ENCODE results near the gene CECR2. TPM values are rescaled to one million over a fixed set of nuclear protein-coding genes. Genes with fewer than 3 reads are reported as not detected.

CECR2 gene
- not detected in 2 replicates for total RNA-seq (2014; rRNA removed; shearing (Covaris generic))

DNA sequence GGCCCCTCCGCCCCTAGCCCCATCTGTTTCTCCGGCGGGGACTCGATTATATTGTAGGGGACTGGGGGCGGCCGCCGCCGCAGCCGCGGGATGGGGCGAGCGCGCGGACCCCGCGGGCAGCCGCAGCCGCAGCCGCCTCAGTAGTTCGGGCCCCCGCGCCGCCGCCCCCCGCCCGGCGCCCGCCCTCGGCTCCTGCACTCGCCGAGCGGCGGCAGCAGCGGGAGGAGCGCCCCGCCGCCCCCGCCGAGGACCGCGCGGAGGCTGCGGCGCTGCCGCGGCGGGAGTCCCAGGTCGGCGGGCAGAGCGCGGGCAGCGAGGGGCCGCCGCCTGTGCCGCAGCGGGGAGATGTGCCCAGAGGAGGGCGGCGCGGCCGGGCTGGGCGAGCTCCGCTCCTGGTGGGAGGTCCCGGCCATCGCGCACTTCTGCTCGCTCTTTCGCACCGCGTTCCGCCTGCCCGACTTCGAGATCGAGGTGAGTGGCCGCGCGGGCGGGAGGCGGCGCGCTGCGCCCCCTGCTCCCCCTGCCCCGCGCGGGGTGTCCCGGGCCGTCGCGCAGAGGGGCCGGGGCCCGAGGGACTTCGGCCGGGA lies at the start of gene CECR2:
TSS of gene CECR2 (plus strand) at position 22 of the 587 bp plus-strand sequence. CDS start at position 346, 324 bp downstream.
- Histone ChIP-seq H3K4me3 (no peak within 1 kb of the TSS), H3K4me1 (replicated peaks) (peaks cover 3% of the 10 kb centered on the region; the same call in 1 of the 2 replicates), H3K36me3 (no peaks in the 10 kb centered on the region), H3K27me3 (replicated peaks) (peaks cover 80% of the 10 kb centered on the region), H3K9me3 (replicated peaks) (no peaks in the 10 kb centered on the region), H3K27ac (no peak within 1 kb of the TSS)
- DNase-seq (ENCODE audit: low read depth in 1 of 2, low spot score in 2 of 2): no peak

DNA sequence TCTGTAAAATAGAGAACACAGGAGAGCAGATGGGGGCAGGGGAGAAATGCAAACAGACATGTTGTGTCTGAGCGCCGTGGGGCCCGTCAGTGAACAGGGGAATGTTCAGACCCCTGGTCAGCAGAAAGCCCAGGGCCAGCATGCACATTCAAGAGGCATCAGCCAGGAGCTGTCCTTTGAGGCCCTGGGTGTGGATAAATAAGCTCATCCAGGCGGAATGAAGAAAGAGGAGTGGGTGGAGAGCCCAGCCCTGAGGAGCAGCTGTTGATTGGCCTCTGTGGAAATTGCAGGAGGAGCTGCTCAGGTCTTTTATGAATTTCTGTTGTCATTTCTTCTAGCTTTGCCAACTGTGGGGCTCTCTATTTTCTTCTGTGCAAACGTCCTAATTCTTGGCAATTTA lies 49.7 kb upstream of the CECR2 start:
- Histone ChIP-seq H3K27me3 (replicated peaks) (no peaks in the 10 kb centered on the region; the same call in 1 of the 2 replicates), H3K27ac (no peak overlapping the region), H3K4me3 (no peak overlapping the region), H3K4me1 (replicated peaks) (no peaks in the 10 kb centered on the region), H3K36me3 (no peaks in the 10 kb centered on the region), H3K9me3 (replicated peaks) (no peaks in the 10 kb centered on the region)
- DNase-seq (ENCODE audit: low read depth in 1 of 2, low spot score in 2 of 2): no peak

DNA sequence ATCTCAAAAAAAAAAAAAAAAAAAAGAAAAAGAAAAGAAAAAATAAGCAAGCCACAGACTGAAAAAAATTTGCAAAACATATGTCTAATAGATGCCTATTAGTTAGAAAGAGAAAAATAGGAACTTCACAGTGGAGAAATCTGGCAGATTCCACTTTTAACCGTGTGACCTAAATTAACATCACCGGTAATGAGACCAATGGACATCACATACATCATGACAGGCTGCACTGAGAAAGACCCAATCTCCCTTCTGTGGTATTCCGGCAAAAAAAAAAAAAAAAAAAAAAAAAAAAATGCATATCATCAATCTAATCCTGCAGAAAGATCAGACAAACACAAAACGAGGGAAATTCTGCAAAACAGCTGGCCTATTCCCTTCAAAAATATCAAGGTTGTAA lies 46.7 kb upstream of the CECR2 start:
- Histone ChIP-seq H3K4me1 (replicated peaks) (no peaks in the 10 kb centered on the region), H3K27me3 (replicated peaks) (peaks cover 3% of the 10 kb centered on the region; the same call in 1 of the 2 replicates), H3K36me3 (no peaks in the 10 kb centered on the region), H3K27ac (no peak overlapping the region), H3K9me3 (replicated peaks) (no peaks in the 10 kb centered on the region), H3K4me3 (no peak overlapping the region)
- no peak for DNase-seq (ENCODE audit: low read depth in 1 of 2, low spot score in 2 of 2)

DNA sequence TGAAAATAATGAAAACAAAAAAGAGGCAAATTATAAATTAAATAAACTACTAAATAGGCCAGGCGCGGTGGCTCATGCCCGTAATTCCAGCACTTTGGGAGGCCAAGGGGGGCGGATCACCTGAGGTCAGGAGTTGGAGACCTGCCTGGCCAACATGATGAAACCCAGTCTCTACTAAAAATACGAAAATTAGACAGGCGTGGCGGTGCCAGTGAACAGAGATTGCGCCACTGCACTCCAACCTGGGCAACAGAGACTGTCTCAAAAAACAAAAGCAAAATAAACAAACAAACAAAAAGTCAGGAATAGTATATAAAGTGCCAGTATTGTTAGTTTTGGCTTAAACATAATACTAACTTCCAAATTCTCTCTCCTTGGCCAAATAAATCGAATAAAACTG lies 37.6 kb upstream of the CECR2 start:
- Histone ChIP-seq H3K27me3 (replicated peaks) (peaks cover 8% of the 10 kb centered on the region; the same call in 1 of the 2 replicates), H3K4me3 (no peak overlapping the region), H3K4me1 (replicated peaks) (no peaks in the 10 kb centered on the region), H3K9me3 (replicated peaks) (no peaks in the 10 kb centered on the region), H3K27ac (no peak overlapping the region), H3K36me3 (no peaks in the 10 kb centered on the region)
- DNase-seq (ENCODE audit: low read depth in 1 of 2, low spot score in 2 of 2): no peak

DNA sequence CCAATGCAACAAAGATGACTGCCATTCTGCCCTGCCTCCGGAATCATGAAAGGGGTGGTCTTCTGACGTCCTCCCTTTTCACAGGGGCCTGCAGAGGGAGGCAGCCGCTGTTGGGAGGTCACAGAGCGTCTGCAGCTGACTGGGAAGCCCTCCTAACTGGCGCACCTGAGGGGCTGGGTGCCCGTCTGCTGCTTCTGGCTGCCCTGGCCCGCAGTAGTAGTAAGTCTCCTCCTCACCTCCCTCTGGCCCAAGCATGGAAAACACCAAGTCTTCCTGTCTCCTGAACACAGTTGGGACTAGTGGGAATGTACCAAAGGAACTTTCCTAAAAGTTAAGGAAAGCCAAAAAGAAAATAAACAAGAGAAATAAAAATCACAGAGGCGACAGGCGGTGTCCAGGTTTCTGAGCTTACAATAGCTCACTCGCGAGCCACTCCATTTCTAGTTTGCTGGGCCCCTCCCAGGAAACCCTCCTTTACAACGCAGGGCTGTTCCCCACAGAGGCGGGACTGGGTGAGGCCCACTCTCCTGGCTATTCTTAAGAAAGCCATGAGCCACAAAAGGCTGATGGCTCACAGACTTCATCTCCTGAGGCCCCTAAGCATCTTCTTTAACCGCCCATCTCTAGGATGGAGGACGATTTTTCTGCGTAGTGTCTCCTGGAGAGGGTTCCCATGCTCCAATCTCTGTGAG lies 37.0 kb upstream of the CECR2 start:
- H3K9me3 ChIP-seq (replicated peaks): no peaks in the 10 kb centered on the region
- H3K36me3 ChIP-seq: no peaks in the 10 kb centered on the region
- H3K4me3 ChIP-seq: no peak overlapping the region
- no peaks in the 10 kb centered on the region for H3K4me1 ChIP-seq (replicated peaks)
- no peak overlapping the region for H3K27ac ChIP-seq
- DNase-seq (ENCODE audit: low read depth in 1 of 2, low spot score in 2 of 2): no peak
- peaks cover 8% of the 10 kb centered on the region for H3K27me3 ChIP-seq (replicated peaks)

DNA sequence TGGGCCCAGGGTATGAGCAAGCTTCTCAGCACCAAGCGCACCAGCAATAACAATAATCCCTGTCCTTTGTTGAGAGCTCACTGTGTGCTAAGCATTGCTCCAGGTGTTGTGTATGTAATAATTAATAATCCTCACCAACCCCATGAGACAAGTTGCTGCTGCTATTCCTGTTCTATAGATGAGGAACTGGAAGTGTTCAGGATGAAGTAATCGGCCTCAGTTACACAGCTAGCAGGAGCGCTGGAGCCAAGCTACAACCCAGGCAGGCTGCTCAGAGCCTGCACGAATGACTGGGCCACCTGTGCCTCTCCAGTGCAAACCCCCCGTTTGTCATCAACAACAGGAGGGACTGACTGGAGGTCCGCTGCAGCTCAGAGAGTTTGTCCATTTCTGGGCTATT lies 35.2 kb upstream of the CECR2 start:
- Histone ChIP-seq H3K4me3 (no peak overlapping the region), H3K27ac (no peak overlapping the region), H3K27me3 (replicated peaks) (peaks cover 12% of the 10 kb centered on the region), H3K4me1 (replicated peaks) (no peaks in the 10 kb centered on the region), H3K36me3 (no peaks in the 10 kb centered on the region), H3K9me3 (replicated peaks) (no peaks in the 10 kb centered on the region)
- no peak for DNase-seq (ENCODE audit: low read depth in 1 of 2, low spot score in 2 of 2)

DNA sequence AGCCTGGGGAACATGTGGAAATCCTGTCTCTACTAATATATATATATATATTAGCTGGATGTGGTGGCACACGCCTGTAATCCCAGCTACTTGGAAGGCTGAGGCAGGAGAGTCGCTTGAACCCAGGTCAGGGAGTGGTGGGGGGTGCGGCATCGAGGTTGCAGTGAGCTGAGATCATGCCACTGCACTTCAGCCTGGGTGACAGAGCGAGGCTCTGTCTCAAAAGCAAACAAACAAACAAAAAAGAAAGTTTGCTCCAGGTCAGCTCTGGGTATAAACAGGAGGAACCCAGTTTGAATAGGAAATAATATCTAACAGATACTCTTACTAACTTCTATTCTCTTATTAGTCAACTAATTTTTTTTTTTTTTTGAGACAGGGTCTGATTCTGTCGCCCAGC lies 34.3 kb upstream of the CECR2 start:
- Histone ChIP-seq H3K36me3 (no peaks in the 10 kb centered on the region), H3K9me3 (replicated peaks) (no peaks in the 10 kb centered on the region), H3K27ac (no peak overlapping the region), H3K27me3 (replicated peaks) (peaks cover 20% of the 10 kb centered on the region), H3K4me3 (no peak overlapping the region), H3K4me1 (replicated peaks) (no peaks in the 10 kb centered on the region)
- no peak for DNase-seq (ENCODE audit: low read depth in 1 of 2, low spot score in 2 of 2)

DNA sequence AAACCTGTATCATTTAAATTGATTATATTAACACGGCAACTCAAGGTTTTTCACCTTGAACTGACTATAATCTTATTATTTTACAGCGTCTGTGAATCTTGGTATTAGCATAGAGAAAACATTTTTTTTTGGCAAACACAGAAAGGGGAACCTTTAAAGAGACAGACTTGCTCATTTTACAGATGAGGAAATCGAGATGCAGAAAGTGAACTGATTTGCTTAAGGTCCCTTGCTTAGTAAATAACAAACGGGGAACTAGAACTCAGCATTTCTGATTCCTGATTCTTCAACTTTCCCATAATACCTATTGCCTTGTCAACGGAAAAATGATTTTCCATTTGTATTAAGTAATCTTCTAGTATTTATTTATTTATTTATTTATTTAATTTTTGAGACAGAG lies 33.2 kb upstream of the CECR2 start:
- Histone ChIP-seq H3K36me3 (no peaks in the 10 kb centered on the region), H3K27ac (no peak overlapping the region), H3K27me3 (replicated peaks) (peaks cover 20% of the 10 kb centered on the region), H3K4me3 (no peak overlapping the region), H3K4me1 (replicated peaks) (no peaks in the 10 kb centered on the region), H3K9me3 (replicated peaks) (no peaks in the 10 kb centered on the region)
- DNase-seq (ENCODE audit: low read depth in 1 of 2, low spot score in 2 of 2): no peak

DNA sequence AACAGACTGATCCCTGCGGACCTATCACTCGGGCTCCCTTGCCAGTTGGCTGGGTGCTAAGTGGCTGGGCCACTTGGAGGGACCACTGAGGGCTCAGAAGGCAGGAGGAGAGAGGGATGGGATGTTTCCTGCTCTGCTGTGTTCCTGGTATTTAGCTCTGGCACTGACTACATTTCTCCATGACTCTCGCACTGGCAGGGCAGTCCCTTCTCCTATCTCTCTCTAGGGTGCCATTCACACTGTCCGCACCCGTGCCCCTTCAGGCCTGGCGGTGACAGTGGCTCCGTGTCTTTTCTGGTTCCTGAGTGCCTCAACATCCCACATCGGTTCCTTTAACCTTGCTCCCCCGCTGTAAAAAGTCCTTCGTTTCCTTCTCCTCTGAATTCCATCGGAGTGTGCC lies 31.6 kb upstream of the CECR2 start:
- no peak for DNase-seq (ENCODE audit: low read depth in 1 of 2, low spot score in 2 of 2)
- Histone ChIP-seq H3K9me3 (replicated peaks) (no peaks in the 10 kb centered on the region), H3K27ac (no peak overlapping the region), H3K36me3 (no peaks in the 10 kb centered on the region), H3K27me3 (replicated peaks) (peaks cover 15% of the 10 kb centered on the region), H3K4me3 (no peak overlapping the region), H3K4me1 (replicated peaks) (no peaks in the 10 kb centered on the region)

DNA sequence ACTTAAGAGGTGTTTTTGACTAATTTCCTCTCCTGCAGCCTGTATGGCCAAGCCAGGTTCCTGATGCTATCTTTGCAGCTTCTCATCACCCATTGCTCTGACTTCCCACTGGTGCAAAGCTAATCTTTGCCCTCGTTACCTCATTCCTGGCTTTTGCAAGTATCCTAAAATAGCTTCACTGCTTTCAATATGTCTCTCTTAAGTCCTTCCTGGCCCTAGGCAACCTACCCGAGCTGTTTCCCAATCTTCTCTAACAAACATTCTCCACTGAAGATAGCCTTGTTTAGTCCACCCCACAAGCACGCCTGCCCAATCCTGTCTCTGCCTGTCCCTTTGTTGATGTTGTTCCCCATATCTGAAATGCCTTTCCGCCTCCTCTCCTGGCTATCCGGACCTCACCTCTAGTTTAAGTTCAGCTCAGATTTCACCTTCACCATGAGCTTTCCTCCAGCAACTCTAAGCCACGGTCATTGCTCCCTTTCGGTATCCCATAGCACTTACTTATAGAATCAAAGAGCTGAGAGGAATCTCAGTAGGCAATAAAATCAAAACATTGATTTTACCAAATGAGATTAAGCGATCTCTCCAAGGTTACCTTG lies 30.1 kb upstream of the CECR2 start:
- Histone ChIP-seq H3K36me3 (no peaks in the 10 kb centered on the region), H3K27me3 (replicated peaks) (peaks cover 12% of the 10 kb centered on the region), H3K9me3 (replicated peaks) (no peaks in the 10 kb centered on the region), H3K27ac (no peak overlapping the region), H3K4me3 (no peak overlapping the region), H3K4me1 (replicated peaks) (no peaks in the 10 kb centered on the region)
- no peak for DNase-seq (ENCODE audit: low read depth in 1 of 2, low spot score in 2 of 2)

DNA sequence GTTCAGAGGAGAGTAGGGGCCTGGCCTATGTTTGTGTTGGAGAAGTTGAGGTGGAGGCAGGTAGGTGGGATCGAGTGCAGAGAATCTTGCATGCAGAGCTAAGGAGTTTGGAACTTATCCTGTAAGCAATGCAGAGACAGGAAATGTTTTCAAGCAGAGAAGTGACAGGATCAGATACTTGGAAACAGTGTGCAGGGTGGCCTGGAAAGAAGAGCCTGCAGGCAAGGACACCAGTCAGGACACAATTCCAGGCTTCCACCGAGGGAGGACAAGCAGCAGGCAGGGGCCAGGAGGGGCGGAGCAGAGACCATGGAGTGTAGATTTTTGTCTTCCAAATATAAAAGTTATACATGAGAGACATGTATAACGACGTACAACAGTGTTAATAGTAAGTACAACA lies 26.9 kb upstream of the CECR2 start:
- H3K36me3 ChIP-seq: no peaks in the 10 kb centered on the region
- H3K27me3 ChIP-seq (replicated peaks): peaks cover 12% of the 10 kb centered on the region; the same call in 1 of the 2 replicates
- no peak overlapping the region for H3K4me3 ChIP-seq
- no peak overlapping the region for H3K27ac ChIP-seq
- no peaks in the 10 kb centered on the region for H3K4me1 ChIP-seq (replicated peaks)
- DNase-seq (ENCODE audit: low read depth in 1 of 2, low spot score in 2 of 2): no peak
- no peaks in the 10 kb centered on the region for H3K9me3 ChIP-seq (replicated peaks)

DNA sequence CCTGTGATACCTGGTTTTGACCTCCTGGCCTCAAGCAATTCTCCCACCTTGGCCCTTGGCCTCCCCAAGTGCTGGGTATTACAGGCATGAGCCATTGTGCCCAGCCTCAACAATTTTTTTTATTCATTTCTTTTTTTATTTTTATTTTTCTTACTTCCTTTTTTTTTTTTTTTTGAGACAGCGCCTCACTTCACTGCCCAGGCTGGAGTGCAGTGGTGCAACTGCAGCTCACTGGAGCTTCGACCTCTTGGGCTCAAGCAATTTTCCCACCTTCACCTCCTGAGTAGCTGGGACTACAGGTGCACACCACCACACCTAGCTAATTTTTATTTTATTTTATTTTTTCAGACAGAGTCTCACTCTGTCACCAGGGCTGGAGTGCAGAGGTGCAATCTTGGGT lies 25.5 kb upstream of the CECR2 start:
- H3K4me3 ChIP-seq: no peak overlapping the region
- no peak overlapping the region for H3K27ac ChIP-seq
- no peaks in the 10 kb centered on the region for H3K9me3 ChIP-seq (replicated peaks)
- DNase-seq (ENCODE audit: low read depth in 1 of 2, low spot score in 2 of 2): no peak
- peaks cover 11% of the 10 kb centered on the region for H3K27me3 ChIP-seq (replicated peaks)
- no peaks in the 10 kb centered on the region for H3K4me1 ChIP-seq (replicated peaks)
- no peaks in the 10 kb centered on the region for H3K36me3 ChIP-seq

DNA sequence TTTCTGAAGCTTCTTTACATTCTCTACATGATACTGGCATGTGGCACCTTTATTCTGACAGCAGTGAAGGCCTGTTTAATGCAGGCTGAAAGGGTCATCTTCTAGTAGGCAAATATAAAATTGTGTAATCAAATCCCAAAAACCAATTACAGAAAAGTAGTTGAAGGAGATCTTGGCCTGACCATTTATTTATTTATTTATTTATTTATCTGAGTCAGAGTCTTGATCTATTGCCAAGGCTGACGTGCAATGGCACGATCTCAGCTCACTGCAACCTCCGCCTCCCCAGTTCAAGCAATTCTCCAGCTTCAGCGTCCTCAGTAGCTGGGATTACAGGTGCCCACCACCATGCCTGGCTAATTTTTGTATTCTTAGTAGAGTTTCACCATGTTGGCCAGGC lies 22.7 kb upstream of the CECR2 start:
- Histone ChIP-seq H3K36me3 (no peaks in the 10 kb centered on the region), H3K27me3 (replicated peaks) (peaks cover 4% of the 10 kb centered on the region), H3K4me1 (replicated peaks) (0 out of 2 replicates have a peak, but pooled peaks cover 3% of the 10 kb centered on the region), H3K4me3 (no peak overlapping the region), H3K9me3 (replicated peaks) (no peaks in the 10 kb centered on the region), H3K27ac (no peak overlapping the region)
- DNase-seq (ENCODE audit: low read depth in 1 of 2, low spot score in 2 of 2): no peak

DNA sequence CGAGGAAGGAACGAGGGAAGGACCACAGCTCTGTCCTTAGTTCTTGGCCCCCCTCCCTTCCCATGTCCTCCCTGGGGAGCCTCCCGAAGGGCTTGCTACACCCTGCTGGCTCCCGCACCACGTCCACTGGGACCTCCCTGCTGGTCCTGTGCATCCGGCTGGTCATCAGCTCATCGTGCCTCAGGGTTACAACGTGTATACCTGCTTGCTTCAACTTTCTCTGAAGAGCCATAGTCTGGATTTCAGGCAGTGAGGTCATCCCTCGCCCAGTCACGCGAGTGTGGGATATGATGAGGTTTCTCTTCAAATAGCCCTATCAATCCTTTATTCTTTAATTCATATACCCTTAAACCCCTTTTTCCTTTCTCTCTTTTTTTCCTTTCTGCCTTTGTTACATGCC lies 21.5 kb upstream of the CECR2 start:
- Histone ChIP-seq H3K27me3 (replicated peaks) (peaks cover 4% of the 10 kb centered on the region), H3K9me3 (replicated peaks) (no peaks in the 10 kb centered on the region), H3K27ac (no peak overlapping the region), H3K4me1 (replicated peaks) (0 out of 2 replicates have a peak, but pooled peaks cover 3% of the 10 kb centered on the region), H3K4me3 (no peak overlapping the region), H3K36me3 (no peaks in the 10 kb centered on the region)
- no peak for DNase-seq (ENCODE audit: low read depth in 1 of 2, low spot score in 2 of 2)
